GM18870 (cell line): Measurements from ENCODE around the gene TPI1.
"Not testable (repeated sequence)": the region's sequence is repeated elsewhere in the genome, so short reads cannot be mapped to it uniquely, and the experiment has no call there.

Experiments used
- ATAC-seq: cut with Tn5 transposase; IDR thresholded peaks from one replicate; pipeline ENCODE4 v1.9.1; 2021; ENCODE audit warnings: moderate library complexity; ENCODE audit not compliant: unreplicated experiment

TPI1 gene

GRCh38 chr12:6889775-6890573, 22.6 kb downstream of the TPI1 start:
- not testable (repeated sequence) for ATAC-seq

- ATAC-seq: peak; percentile 83
Measured at GRCh38 chr12:6890789-6891645, 23.7 kb downstream of the TPI1 start.

- ATAC-seq: peak; percentile 10
Measured at GRCh38 chr12:6891646-6892001, 24.3 kb downstream of the TPI1 start.

- ATAC-seq: not testable (repeated sequence)
Measured at GRCh38 chr12:6892683-6893082, 25.4 kb downstream of the TPI1 start.

DNA sequence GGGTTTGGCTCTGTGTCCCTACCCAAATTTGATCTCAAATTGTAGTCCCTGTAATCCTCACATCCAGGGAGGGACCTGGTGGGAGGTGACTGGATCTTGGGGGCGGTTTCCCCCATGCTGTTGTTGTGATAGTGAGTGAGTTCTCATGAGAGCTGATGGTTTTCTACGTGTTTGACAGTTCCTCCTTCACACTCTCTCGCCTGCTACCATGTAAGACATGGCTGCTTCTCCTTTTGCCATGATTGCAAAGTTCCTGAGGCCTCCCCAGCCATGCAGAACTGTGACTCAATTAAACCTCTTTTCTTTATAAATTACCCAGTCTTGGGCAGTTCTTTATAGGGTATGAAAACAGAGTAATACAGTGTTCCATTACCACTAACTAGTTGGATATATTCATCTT, 27.0 kb downstream of the TPI1 start:
- ATAC-seq: no peak

GRCh38 chr12:6896846-6897435, 29.6 kb downstream of the TPI1 start:
- ATAC-seq: no peak

DNA sequence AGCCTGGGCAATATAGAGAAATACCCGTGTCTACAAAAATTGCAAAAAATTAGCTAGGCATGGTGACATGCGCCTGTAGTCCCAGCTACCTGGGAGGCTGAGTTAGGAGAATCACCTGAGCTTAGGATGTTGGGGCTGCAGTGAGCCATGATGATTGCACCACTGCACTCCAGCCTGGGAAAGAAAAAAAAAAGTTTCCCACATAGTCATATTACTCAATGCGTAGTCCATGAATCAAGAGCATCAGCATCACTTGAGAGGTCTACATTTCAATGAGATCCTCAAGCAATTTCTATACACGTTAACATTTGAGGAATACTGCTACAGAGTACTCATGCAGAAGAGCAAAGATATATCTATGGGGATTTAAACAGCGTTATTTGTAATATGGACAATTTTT, 32.1 kb downstream of the TPI1 start:
- ATAC-seq: no peak

- no peak for ATAC-seq
Measured at GRCh38 chr12:6899837-6900519, 32.6 kb downstream of the TPI1 start.

DNA sequence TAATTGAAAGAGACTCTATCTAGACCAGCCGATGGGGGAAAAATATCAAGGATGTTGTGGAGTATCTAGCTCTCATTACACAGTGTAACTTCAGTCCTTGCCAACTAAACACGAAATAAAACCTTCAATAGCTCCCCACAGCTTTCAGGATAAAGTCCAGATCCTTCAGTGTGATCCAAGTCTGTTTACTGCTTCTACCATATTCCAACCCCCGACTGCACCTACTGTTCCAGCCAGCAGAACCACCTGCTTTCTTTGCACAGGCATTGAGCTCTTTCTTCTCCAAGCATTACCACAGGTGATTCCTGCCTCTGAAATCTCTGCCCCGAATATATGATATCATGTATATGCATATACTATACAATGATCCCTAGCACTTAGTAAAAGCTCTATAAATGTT, 35.1 kb downstream of the TPI1 start:
- no peak for ATAC-seq

GRCh38 chr12:6903722-6904121, 36.4 kb downstream of the TPI1 start:
- no peak for ATAC-seq

DNA sequence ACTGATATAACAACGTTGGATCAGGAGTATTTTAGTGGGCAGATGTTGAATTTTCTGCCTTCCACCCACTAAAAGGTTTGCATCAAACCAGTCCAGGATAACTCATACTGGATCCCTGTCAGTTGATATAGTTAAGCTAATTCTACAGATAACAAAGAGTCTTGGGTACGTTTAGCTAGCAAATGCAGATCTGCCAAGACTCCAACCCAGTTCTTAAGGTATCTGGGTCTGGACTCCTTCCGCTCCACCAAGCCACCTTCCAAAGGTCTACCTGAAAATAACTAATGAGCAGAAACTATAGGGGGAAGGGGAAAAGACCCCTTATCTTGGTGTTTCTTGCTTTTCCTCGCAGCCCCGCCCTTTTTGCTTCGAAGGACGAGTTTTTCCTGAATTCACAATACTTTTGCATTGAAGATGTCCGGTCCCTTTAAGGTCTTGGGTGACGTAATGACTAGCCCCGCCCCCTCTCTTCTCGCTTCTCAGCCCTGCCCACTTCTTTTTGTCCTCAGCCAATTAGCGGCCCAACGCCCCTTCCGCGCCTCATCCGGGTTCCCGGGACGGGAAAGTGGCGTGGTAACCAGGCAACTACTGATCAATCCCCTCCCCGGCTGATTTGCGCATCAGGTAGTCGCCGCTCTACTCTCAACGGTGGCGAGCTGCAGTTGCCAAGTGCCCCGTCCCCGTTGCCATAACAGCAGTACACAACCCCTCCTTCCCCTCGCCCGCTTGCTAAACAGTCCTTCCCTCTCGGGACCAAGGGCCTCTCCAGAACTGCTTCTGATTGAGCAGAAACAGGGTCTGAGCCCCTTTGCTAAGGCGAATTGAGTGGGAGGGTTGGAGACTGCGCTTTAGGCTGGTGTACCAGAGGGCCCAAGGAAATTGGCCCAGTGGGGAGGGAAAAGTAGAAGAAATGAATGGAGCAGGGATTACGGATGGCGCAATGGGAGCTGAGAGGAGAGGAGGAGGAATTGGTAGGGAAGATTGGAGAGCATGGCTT, 37.2 kb downstream of the TPI1 start, which contains the start of gene LRRC23:
LRRC23 (plus strand) TSS at position 543 of the 997 bp plus-strand sequence. CDS start 812 bp downstream, outside the sequence.
- peak; percentile 82 for ATAC-seq

DNA sequence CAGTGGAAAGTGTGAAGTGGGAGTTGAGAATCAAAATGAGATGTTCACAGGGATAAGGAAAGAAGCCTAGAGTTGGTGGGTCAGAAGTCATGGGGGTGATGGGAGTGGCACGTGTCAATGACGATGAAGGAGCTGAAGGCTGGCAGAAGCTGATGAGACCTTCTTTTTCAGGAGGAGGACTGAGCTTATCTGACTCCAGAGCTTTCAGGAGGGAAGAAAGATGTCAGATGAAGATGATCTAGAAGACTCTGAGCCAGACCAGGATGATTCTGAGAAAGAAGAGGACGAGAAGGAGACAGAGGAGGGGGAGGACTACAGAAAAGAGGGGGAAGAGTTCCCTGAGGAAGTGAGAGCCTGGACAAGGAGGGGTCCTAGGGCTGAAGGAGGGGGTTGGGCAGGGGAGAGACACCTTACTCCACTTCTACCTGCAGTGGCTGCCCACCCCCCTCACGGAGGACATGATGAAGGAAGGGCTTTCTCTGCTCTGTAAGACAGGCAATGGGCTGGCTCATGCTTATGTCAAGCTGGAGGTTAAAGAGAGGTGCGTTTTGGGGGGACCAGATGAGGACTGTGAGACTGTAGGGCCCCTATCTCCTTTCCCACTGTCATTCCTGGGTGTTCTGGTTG, 38.2 kb downstream of the TPI1 start:
- ATAC-seq: no peak

GRCh38 chr12:6908141-6908540, 40.8 kb downstream of the TPI1 start:
- ATAC-seq: not testable (repeated sequence)

GRCh38 chr12:6909421-6910145, 42.3 kb downstream of the TPI1 start:
- no peak for ATAC-seq

DNA sequence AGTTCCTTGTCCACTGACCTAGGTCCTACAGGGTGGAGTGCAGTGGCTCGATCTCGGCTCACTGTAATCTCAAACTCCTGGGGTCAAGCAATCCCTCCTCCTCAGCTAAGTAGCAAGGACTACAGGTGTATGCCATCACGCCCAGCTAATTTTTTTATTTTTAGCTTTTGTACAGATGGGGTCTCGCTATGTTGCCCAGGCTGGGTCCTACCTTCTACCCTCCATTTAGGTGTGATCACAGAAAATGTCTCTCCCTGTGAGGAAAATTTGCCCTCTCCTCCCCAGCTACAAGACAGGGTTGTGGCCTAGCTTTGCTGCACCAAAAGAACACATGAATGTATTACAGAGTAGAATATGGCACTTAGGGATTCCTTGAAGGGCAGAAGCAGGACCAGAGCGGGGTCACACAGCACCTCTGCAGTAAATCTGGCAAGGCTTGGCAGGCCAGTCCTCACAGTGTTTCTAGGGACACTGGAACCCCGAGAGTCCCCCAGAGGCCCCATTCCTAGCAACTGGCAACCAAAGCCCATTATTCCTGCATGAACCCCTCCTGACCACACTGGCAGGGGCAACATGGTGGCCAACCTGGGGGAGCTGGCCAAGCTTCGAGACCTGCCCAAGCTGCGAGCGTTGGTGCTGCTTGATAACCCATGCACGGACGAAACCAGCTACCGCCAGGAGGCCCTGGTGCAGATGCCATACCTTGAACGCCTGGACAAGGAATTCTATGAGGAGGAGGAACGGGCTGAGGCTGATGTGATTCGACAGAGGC, 45.0 kb downstream of the TPI1 start:
- ATAC-seq: no peak

DNA sequence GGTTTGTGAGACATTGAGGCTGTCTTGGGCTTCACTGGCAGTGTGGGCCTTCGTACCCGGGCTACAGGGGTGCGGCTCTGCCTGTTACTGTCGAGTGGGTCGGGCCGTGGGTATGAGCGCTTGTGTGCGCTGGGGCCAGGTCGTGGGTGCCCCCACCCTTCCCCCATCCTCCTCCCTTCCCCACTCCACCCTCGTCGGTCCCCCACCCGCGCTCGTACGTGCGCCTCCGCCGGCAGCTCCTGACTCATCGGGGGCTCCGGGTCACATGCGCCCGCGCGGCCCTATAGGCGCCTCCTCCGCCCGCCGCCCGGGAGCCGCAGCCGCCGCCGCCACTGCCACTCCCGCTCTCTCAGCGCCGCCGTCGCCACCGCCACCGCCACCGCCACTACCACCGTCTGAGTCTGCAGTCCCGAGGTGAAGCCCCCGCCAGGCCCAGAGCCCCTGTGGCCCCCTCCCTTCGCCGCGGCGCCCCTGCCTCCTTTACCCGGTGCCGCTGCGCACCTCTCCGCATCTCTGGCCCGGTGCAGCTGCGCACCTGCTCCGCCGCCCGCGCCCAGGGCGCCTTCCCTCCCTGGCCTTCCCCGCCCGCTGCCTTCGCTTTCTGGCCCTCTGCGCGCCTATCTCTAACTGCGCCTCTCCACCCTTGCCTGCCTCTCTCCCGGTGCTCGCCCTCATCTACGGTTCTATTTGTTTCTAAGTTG, 47.1 kb downstream of the TPI1 start, which contains the start of gene ENO2:
ENO2 (plus strand) TSS at position 335 of the 701 bp plus-strand sequence. CDS start 1,253 bp downstream, outside the sequence.
- no peak for ATAC-seq
